Endothelial cell of umbilical vein (primary cell): ENCODE data around the gene ACP3.

Experiments
- CTCF ChIP-seq, 2 donors: IDR thresholded peaks; 1 replicate in 1 of 2; 2 replicates in 1 of 2; pipeline ENCODE4 v1.5.1; 2011; ENCODE audit warnings: low read length in 2 of 2, mild to moderate bottlenecking in 2 of 2, moderate library complexity in 2 of 2, control low read depth in 1 of 2, inconsistent platforms in 1 of 2, low read depth in 1 of 2; ENCODE audit not compliant: insufficient read depth in 1 of 2; ENCODE audit errors: extremely low read depth in 1 of 2
- POLR2A ChIP-seq: IDR thresholded peaks from 2 replicates; pipeline ENCODE4 v1.6.1; 2012; ENCODE audit warnings: low read depth, mild to moderate bottlenecking, control low read depth, low read length
- POLR2AphosphoS5 ChIP-seq: IDR thresholded peaks from 2 replicates; pipeline ENCODE4 v1.6.1; 2012; ENCODE audit warnings: low read depth, mild to moderate bottlenecking, control low read depth, low read length, moderate library complexity; ENCODE audit not compliant: insufficient read depth

- peak; percentile 78 to 84 for TF ChIP-seq CTCF (IDR thresholded peaks at IDR 0.05; ENCODE audit: extremely low read depth in 1 of 2, insufficient read depth in 1 of 2, low read depth in 1 of 2, low read length in 2 of 2)
- TF ChIP-seq POLR2AphosphoS5, result no peak
- no peak for TF ChIP-seq POLR2A
Observed at GRCh38 chr3:132352556-132353143, 35.4 kb downstream of the ACP3 start.
